Measurements from ENCODE around the gene NAV3.

The NAV3 gene

DNA sequence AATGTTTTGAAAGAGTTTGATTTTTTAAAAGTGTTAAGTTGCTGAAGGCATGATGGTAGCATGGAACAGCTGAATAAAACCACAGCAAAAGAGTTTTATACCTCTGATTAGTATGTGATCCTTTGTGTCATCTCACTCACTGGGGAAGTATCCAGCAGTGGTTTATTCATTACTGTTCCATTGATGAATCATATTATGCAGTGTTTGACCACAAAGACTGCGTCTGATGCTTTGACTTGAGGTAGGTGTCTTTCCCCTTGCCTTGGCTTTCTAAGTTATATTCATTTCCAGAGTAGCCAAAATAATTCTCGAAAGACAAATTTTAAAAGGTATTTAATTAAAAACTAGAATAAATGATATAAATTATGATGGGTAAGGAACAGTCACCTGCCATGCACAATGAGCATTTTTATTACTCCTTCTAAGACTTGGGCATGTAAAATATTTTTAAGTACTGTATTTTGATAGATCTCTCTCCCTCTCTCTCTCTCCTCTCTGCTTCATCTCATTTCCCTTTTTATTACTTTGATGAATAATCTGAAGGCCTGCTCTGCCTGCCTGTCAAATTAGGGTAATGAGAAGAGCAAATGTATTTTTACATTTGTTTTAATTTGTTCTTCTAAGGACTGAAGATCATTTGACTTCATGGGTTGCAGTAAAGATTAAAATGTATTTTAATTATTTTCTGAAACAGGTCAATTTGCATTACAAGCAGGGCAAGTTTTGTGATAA is 164.9 kb downstream of the NAV3 start:
- DNase-seq, result no peak

DNA sequence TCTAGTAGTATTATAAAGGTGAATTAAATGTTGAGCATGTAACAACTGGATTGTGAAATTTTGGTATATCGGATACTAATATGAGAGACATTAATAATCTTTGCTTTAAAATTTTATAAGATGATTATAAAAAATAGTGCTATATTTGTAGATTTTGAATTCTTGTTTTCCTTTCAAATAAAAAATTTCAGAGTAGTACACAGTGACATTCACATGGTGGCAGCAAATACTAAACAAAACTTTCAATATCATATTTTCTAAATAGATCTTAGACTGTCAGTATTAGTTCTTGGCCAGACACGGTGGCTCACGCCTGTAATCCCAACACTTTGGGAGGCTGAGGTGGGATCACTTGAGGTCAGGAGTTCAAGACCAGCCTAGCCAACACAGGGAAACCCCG is 166.0 kb downstream of the NAV3 start:
- no peak for DNase-seq

DNA sequence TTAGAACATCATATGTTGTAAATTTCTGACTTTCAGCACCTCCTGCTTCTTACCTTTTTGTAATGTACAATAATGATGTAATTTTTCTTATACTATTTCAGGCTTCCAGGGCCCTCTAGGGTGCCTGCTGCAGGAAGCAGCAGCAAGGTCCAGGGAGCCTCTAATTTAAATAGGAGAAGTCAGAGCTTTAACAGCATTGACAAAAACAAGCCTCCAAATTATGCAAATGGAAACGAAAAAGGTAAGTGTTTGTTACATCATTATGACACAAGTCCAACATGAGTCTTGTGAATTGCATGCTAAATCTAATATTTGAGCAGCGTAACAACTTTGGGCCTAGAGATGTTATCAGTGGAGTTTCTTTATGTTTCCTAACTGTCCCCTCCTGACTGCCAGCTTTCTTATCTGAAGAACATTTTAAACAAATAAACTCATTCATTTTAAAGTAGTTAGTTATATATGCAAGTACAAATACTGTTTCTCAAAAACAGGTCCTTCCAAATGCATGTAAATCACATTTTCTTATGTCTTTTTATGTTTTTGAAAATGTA is 167.6 kb downstream of the NAV3 start:
- DNase-seq, result no peak

DNA sequence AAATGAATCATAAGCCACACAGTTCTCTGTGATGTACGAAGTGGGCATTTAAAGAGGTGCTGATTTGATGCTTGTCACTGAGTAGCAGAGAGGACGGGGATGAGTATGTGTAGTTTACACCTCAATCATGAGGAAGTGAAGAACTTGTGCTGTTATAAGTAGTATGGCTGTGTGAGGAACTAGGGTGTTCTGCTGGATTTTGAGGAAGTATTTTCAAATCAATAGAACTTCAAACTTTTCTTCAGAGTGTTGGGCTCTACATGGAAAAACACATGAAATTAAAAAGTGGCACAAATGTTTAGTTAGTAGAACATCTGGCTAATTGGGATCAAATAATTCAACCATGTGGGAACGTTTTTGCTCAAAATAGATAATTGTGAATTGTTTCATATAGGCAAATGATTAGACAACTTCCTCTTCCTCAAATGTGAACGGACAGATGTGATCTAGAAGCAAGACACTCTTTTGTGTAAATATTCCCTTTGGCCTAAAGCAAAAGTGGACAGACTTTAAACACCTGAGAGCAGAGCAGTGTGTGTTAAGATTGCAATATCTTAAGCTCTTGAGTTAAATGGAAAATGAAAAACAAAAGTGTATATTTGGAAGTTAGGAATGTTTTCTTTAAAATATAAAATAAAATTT is 168.5 kb downstream of the NAV3 start:
- no peak for DNase-seq

DNA sequence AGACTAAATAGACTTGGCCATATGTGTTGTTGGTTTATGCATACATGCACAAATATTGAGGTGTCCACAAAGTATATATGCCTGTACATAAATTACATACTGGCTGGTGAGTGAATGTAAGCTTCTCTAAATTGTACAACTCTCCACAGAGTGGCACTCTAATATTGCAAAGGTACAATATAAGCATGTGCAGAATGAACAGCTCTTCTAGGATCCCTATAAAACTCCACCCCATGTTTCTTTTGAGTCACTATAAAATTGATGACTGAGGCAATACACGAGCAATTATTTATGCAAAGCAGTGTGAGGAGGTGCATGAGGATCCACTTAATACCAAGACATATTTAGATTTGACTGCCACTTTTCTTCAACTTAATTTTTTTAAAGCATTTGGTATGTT is 172.2 kb downstream of the NAV3 start:
- no peak for DNase-seq

DNA sequence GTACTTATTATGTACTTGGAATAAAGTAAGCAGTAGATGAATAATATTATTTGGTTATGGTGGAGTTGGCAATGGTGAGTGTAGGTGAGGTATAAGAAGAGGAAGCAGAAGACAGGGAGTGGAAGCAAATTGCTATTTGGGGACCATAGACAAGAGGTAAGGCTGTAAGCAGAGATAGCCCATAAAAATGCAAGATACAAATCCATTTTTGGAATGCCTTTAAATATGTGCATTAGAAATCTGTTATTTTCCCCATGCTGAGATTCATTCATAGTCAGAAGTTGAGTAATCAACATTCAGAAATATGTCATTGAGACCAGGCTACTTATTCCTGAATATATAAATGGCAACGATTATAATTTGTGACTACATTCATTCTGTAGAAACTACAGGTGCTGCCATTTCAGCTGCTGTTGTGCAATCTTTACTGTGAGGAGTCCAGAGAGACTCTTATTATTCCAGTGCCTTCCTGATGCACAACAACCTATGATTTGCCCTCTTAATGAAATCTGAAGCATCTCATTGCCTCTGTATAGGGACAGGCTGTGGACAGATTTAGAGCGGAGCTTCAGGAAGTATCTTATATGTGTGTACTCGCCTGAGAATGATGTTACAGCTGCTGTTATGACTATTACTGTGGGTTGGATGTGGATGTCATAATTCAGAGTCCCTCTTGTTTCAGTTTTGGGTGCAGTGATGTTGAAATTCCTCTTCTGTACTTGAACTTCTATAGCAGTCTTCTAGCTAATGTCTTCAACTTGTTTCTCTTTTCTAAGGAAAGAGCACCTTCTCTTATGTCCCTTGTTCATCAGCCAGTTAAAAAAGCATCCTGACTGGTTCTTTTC is 173.8 kb downstream of the NAV3 start:
- no peak for DNase-seq

DNA sequence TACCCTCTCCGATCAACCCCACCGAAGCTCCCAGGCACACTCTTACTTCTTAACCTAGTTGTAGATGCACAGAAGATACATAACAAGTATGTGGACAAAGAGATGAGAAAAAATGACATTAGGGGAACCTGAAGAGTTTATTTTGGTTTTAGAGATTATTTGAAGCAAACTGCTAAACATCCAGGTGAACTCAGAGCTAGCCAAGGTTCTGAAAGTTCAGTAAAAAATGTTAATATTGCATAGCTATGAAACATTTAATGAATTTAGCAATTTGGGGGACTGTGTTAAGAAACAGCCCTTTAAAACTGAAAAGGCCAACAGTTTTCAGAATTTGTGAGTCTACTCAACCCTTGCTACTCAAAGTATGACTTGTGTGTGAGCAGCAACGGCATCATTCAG is 174.4 kb downstream of the NAV3 start:
- DNase-seq, result no peak

DNA sequence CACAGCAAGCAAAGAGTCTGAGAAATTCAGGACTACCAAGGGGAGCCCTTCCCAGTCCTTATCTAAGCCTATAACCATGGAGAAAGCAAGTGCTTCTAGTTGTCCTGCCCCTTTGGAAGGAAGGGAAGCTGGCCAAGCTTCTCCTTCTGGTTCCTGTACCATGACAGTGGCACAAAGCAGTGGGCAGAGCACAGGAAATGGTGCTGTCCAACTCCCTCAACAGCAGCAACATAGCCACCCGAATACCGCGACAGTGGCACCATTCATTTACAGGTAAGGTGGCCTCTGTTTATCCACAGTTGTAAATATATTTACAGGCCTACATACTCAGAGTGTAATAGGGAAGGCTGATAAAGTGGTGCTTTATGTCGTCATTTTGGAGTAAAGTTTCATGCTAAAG is 176.5 kb downstream of the NAV3 start:
- DNase-seq, result no peak

DNA sequence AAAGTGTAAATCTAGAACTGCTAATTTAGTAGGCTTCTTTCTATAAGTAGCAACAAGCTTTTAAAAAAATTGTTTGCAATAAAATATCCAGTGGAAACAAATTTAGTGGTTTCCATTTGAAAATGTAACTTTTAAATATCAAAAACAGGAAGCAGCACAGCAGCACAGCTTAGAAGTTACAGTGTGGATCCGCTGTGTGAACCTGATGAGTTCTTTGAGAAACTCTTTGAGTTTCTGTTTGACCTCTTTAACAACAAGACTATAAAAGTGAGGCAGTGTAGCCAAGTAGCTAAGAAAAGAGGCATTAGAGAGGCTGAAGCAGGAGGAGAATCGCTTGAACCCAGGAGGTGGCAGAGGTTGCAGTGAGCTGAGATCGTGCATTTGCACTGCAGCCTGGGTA is 178.3 kb downstream of the NAV3 start:
- DNase-seq, result no peak

DNA sequence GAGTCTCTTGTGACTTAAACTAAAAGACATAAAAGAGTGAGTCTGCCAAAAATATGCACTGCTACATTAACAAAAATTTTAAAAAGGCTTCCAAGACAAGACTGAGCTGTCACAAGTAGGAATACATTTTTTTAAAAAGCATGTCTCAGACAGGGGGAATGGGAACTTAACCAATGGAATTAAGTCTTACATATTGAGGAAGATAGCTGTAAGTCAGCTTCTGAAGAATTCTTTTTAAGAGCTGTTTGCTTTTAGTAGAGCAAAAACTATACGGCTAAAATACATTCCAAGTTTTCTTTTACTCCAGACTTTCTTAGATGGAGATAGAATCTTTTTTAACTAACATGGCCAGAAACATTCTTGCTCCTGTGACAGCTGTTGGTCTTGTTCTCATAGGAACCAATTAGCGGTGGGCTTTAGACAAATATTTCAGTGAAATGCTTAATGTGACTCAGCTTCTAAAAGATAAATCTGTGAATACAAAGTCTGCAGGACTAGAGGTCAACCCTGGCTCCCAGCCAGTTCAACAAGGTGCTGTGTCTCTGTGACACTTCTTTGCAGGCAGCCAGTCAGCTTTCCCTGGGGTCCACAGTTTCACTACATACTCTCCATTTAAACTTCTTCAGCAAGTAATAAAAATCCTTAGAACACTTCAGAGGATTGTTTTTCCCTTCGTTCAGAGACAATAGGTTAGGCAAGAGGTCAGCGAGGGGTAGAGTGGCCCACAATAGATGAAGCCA is 187.6 kb downstream of the NAV3 start:
- DNase-seq, result no peak

DNA sequence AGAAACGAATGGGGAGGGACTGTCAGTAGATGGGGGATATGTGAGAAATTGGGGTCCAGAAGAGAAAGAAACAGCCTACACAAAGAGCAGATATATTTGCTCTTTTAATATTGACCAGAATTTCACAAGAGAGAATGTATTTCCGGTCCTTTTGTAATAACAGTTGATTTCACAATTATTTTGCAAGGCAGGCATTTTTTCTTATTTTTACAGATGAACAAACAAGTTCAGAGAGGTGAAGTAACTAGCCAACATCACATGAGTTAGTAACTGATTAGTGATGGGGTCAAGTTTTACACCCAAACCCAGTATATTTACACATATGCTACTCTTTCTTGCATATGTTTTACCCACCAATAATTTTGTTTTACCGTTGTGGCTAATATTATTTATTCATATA is 188.2 kb downstream of the NAV3 start:
- no peak for DNase-seq

DNA sequence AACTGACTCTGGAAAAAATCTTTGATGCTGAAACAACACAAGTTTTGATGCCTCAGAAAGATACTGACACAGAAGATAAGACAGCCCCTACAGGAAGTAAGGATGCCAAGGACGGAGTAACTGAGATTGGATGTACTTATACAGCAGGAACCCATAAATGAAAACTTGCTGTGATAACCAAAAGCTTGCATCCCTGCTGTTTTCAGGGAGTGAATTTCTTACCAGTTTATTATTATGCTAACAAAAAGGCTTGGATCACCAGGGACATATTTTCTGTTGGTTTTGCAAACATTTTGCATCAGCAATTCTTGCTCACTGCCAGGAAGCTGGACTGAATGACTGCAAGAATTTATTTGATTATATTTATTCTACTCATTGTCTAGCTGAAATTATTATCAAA is 197.7 kb downstream of the NAV3 start:
- DNase-seq, result no peak

DNA sequence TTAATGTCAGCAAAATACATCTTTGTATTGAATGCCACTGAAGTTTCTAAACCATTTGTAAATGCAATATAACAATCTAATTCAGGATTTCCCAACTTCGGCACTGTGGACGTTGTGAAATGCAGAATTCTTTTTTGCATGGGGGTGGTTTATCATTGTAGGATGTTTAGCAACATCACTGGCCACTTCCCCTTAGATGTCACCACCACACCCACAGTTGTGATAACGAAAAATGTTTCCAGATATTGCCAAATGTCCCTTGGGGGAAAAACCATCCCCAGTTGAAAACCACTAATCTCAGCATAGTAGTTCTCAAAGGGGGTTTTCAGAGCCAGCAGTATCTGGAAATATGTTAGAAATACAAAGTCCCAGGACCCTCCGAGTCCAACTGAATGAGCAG is 203.3 kb downstream of the NAV3 start:
- DNase-seq, result no peak

DNA sequence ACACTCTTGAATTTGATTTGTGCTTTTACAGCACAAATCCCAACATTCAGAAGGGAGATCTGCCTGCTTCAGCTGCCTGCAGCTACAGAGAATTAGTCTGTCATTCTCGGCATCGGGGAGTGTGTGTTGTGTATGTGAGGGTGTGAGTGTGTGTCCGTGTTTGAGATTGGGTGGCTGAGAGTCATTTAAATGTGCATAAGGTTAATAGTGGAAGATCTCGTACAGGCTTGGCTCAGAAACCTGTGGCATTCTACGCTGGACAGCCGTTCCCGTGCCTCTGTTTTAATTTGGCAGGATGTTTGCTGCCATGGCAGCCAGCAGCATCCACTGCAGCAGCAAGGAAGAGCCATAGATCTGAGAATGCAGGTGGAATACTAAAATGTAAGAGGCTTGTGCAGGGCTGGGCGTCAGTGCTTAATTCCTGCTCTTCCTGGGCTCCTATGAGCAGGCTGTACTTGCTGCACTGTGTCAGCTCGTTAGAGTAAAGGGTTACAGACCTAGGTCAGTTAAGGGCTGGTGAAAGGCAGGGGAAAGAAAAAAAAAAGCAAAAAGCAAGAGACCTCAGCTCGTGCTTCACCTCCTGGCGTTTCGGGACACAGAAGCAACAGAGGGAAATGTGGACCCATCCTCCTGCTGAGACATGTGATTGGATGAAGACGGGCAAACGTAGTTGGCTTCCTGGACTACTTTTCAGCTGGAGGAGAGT is 205.4 kb downstream of the NAV3 start:
- DNase-seq, result no peak

DNA sequence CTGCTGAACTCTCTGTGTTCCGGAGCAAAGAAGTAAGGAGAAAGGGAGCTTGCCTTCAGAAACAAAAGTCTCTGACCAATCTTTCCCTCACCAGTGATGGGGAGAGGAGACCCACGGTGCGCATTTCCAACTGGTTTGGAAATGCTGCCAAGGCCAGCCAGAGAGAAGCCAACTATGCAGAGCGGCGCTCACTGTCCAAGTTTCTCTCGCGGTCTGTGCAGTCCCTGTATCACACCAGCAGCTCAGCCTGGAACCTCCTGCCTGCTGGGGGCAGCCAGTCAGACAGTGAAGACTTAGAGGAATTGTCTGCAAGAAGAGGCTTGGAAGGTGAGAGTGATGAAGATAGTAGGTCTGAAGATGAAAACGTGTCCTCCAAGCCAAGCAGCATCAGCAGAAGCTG is 206.2 kb downstream of the NAV3 start:
- no peak for DNase-seq

DNA sequence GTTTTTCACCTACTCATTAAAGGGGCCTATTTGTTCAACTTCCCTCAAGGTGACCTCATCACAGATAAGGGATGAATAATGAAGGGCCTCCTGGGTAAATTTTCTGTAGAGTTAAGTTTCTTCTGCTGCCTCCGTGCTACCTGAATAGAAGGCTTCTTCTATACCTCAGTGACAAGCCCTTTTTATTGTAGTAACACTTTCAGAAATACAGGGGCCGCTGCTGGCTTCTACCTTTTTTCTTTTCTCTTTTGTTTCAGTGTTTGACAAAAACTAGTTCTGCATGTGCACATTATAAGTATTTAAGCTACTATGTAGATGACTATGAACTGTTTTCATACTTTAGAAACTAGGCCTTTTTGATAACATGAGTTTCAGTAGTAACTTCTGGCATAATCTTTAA is 207.0 kb downstream of the NAV3 start:
- no peak for DNase-seq

DNA sequence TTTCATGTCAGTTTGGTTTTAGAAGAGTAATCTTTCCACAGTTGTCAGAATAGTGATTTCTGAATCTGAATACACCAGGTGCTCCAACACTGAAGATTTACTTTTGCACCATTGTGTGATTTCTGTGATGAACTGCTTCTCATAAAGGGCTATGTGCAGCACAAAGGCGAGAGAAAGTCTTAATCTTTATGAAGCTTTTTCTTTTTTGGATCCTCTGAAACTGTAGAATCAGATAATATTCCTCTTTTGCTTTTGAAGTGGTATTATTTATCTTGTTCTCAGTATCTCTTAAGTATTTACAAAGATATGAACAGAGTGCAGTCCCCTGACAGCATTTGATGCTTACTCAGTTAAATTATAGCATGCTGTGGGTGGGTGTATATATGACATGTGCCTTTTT is 207.8 kb downstream of the NAV3 start:
- DNase-seq, result no peak

DNA sequence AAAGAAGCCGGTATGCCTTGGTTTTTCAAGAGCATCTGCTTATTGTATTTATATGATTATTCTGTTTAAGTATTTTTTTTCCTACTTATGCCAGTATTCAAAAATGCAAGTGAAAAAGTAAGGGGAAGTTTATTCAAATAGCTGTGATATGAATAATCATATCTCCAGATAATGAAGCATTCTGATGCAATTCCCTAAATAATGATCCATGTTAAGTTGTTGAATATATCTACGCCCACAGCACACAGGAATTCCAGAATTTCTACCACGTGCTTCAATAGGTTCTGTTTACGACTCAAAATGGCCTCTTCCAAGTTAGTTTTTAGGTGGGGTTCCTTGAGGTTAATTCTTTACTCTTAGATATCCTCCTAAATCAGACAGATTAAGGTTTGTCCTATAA is 208.3 kb downstream of the NAV3 start:
- DNase-seq, result no peak

DNA sequence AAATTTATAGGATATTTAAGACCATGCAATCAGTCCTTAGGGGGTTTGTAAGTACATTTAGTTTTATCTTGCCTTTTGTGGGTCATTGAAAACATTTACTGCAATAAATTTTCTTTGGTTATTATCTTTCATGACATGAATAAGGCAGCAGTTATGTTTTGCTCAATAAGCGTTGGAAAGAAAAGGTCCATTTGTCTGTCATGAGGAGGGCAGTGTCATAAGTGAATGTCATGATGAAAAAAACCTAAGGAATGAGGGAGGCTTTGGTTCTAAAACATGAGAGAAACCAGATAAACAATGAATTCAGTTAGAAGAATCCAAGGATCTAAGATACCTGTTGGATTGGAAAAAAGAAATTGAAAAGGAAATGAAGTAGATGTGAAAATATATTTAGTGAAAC is 209.4 kb downstream of the NAV3 start:
- no peak for DNase-seq

DNA sequence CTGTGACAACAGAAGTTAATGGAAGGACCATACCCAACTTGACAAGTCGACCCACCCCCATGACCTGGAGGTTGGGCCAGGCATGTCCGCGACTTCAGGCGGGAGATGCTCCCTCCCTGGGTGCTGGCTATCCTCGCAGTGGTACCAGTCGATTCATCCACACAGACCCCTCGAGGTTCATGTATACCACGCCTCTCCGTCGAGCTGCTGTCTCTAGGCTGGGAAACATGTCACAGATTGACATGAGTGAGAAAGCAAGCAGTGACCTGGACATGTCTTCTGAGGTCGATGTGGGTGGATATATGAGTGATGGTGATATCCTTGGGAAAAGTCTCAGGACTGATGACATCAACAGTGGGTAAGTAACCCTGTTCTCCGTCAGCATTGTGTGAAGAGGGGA is 220.1 kb downstream of the NAV3 start:
- no peak for DNase-seq

DNA sequence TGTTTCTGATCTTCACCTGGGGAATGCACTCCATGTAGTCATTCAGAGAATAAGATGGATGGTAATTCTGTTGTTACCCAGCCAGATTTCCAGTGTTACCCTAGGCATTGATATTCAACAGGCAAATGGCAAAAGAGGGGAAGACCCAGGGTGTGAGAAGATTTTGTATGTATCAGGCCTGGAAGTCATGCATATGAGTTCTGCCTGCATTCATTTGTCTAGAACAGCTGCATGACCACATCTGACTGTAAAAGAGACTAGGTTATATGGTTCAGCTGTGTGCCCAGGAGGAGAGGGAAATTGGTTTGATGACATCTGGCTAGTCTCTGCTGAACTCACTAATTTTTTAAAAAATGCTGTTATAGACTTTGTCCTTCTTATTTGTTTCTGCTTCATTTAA is 224.9 kb downstream of the NAV3 start:
- DNase-seq, result no peak

DNA sequence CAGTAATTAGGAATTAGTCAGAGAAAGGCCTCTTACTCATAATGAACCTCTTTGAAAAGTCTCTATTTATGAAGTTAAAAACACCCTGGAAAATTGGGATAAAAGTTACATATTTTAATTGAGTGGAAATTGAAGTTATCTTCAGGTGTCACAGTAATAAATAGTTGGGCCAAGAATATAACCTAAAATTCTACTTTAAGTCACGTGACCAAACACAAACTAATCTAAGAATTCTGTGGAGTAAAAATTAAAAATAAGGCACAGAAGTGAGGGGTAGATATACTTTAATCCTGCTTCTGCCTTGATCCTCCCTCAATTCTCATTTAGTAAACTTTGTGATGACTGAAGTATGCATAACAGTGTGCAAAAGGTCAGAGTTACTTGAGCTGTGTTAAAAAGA is 226.4 kb downstream of the NAV3 start:
- DNase-seq, result no peak
